HL-60 (cell line): ENCODE results near the gene SLC37A2.

ENCODE experiments used
- CTCF ChIP-seq: IDR thresholded peaks from one replicate; pipeline ENCODE4 v1.5.1; 2011; ENCODE audit warnings: low read length, control low read depth, inconsistent platforms; ENCODE audit not compliant: insufficient read depth
- POLR2AphosphoS5 ChIP-seq: IDR thresholded peaks from 2 replicates; pipeline ENCODE4 v1.6.1; 2012; ENCODE audit warnings: low read depth

- TF ChIP-seq CTCF (no peak), POLR2AphosphoS5 (no peak)
Measured at GRCh38 chr11:125082040-125082439, 18.9 kb downstream of the SLC37A2 start.
